Thyroid gland (tissue), 4 donors: ENCODE measurements around the gene PKIB. TPM values are rescaled to one million over a fixed set of nuclear protein-coding genes. Genes with fewer than 3 reads are reported as not detected.
"Not testable (repeated sequence)": the region's sequence is repeated elsewhere in the genome, so short reads cannot be mapped to it uniquely, and the experiment has no call there.

Experiments
- DNase-seq, 2 donors: peaks; one replicate each; pipeline ENCODE4 v3.0.0-alpha.2; 2019
- H3K27ac ChIP-seq, 3 donors: fragments of 200-600 bp; sonication (generic); 1 replicate in 2 of 3; 2 replicates in 1 of 3; pipeline ENCODE4 v1.5.1; 2016 to 2019; ENCODE audit warnings: mild to moderate bottlenecking in 1 of 3, moderate library complexity in 1 of 3
- H3K27me3 ChIP-seq: fragments of 200-600 bp; sonication (generic); one replicate; pipeline ENCODE4 v1.5.1; 2019
- H3K36me3 ChIP-seq, 2 donors: fragments of 200-600 bp; sonication (generic); one replicate each; pipeline ENCODE4 v1.5.1; 2016 to 2019
- H3K4me1 ChIP-seq, 2 donors: fragments of 200-600 bp; sonication (generic); one replicate each; pipeline ENCODE4 v1.5.1; 2017 to 2019
- H3K4me3 ChIP-seq, 3 donors: fragments of 200-600 bp; sonication (generic); replicated peaks in 1 of 3; 1 replicate in 2 of 3; 2 replicates in 1 of 3; pipeline ENCODE4 v1.5.1; 2016; ENCODE audit warnings: mild to moderate bottlenecking in 1 of 3
- H3K9me3 ChIP-seq: fragments of 200-600 bp; sonication (generic); one replicate; pipeline ENCODE4 v1.5.1; 2017
- CTCF ChIP-seq, 6 experiments: fragments of 200-600 bp in 3 of 6; fragments of 450-650 bp in 3 of 6; sonication (generic) in 3 of 6; IDR thresholded peaks; one replicate each; pipeline ENCODE4 v1.5.1; 2016 to 2019; ENCODE audit warnings: antibody characterized with exemption in 6 of 6, mild to moderate bottlenecking in 2 of 6, inconsistent platforms in 1 of 6, moderate library complexity in 1 of 6
- POLR2A ChIP-seq, 2 donors: fragments of 450-650 bp; IDR thresholded peaks; one replicate each; pipeline ENCODE4 v1.6.1; 2017; ENCODE audit warnings: antibody characterized with exemption in 2 of 2, mild to moderate bottlenecking in 2 of 2, moderate library complexity in 1 of 2
- WGBS, 2 donors: methylation state at CpG; one replicate each; pipeline ENCODE4 v1.1.5; 2017; 5-methylcytosine and 5-hydroxymethylcytosine counted together
- intact Hi-C: fragments of 100-400 bp; cut with DNase I; formaldehyde crosslinking; loops from one replicate; pipeline ENCODE4 v1.15.1; 2023
- total RNA-seq, 4 donors: library from RNA; depleted of rRNA; stranded (reverse); fragments of >200 nt; gene quantifications; one replicate each; pipeline ENCODE4 v1.2.3, GENCODE V29; 2016

PKIB gene
- total RNA-seq, 4 donors from 2014 or later, result 0.83 to 3.0 (median 1.5) TPM

GRCh38 chr6:122578961-122579360 is 31.2 kb upstream of the PKIB start:
- H3K27ac ChIP-seq, result no peak overlapping the region
- no peak for DNase-seq
- no peaks in the 10 kb centered on the region for H3K9me3 ChIP-seq
- no peak for TF ChIP-seq CTCF (IDR thresholded peaks at IDR 0.05)
- TF ChIP-seq POLR2A (IDR thresholded peaks at IDR 0.05), result no peak
- H3K27me3 ChIP-seq, result no peaks in the 10 kb centered on the region
- 96 to 98% methylated on average over 1 of the region's 1 CpG for WGBS, 2 donors
- intact Hi-C loops, result no loop called here
- no peaks in the 10 kb centered on the region for H3K4me1 ChIP-seq
- H3K36me3 ChIP-seq, result no peaks in the 10 kb centered on the region
- no peak overlapping the region for H3K4me3 ChIP-seq

GRCh38 chr6:122580737-122581136 is 29.5 kb upstream of the PKIB start:
- TF ChIP-seq POLR2A (IDR thresholded peaks at IDR 0.05), result no peak
- TF ChIP-seq CTCF (IDR thresholded peaks at IDR 0.05), result no peak

GRCh38 chr6:122589115-122589514 is 21.1 kb upstream of the PKIB start:
- TF ChIP-seq CTCF (IDR thresholded peaks at IDR 0.05), result no peak
- no peak for TF ChIP-seq POLR2A (IDR thresholded peaks at IDR 0.05)
- 98% methylated on average over 1 of the region's 1 CpG for WGBS, 2 donors

More at GRCh38 chr6:122580737-122581136, 29.5 kb upstream of the PKIB start:
- Histone ChIP-seq H3K27me3 (no peaks in the 10 kb centered on the region), H3K4me3 (no peak overlapping the region), H3K36me3 (no peaks in the 10 kb centered on the region), H3K27ac (no peak overlapping the region), H3K9me3 (no peaks in the 10 kb centered on the region), H3K4me1 (no peaks in the 10 kb centered on the region)
- intact Hi-C loops, result no loop called here
- WGBS, 2 donors, result 66% methylated on average over 3 of the region's 3 CpGs
- no peak for DNase-seq

GRCh38 chr6:122598295-122598694 is 11.9 kb upstream of the PKIB start:
- H3K36me3 ChIP-seq, H3K4me3 ChIP-seq, H3K27ac ChIP-seq, intact Hi-C loops, H3K9me3 ChIP-seq, H3K4me1 ChIP-seq, DNase-seq, H3K27me3 ChIP-seq: not testable (repeated sequence)
- 72 to 74% methylated on average over 2 of the region's 2 CpGs for WGBS, 2 donors

More at GRCh38 chr6:122589115-122589514, 21.1 kb upstream of the PKIB start:
- Histone ChIP-seq H3K9me3 (no peaks in the 10 kb centered on the region), H3K27me3 (no peaks in the 10 kb centered on the region), H3K27ac (no peak overlapping the region), H3K4me3 (no peak overlapping the region), H3K4me1 (no peaks in the 10 kb centered on the region), H3K36me3 (no peaks in the 10 kb centered on the region)
- intact Hi-C loops, result no loop called here
- no peak for DNase-seq

- intact Hi-C loops, result no loop called here
- no peak for DNase-seq
- H3K36me3 ChIP-seq, result no peaks in the 10 kb centered on the region
- no peaks in the 10 kb centered on the region for H3K4me1 ChIP-seq
- no peak overlapping the region for H3K27ac ChIP-seq
- TF ChIP-seq CTCF (IDR thresholded peaks at IDR 0.05), result no peak
- TF ChIP-seq POLR2A (IDR thresholded peaks at IDR 0.05), result no peak
- H3K27me3 ChIP-seq, result no peaks in the 10 kb centered on the region
- no peak overlapping the region for H3K4me3 ChIP-seq
- H3K9me3 ChIP-seq, result no peaks in the 10 kb centered on the region
Measured at GRCh38 chr6:122604676-122605075, 5.5 kb upstream of the PKIB start.
